AG09309 (cell line): ENCODE data around the gene PAK2.
A peak's percentile ranks its signal among the peaks of the same experiment; 100 is the strongest.
"Not testable (repeated sequence)": the region's sequence is repeated elsewhere in the genome, so short reads cannot be mapped to it uniquely, and the experiment has no call there.

ENCODE experiments used
- DNase-seq: peaks from one replicate; pipeline ENCODE4 v3.0.0-alpha.2; 2010; ENCODE audit warnings: low read depth
- H3K4me3 ChIP-seq: 2 replicates; pipeline ENCODE4 v1.5.1; 2011; ENCODE audit warnings: mild to moderate bottlenecking, low read depth, low read length, moderate library complexity; ENCODE audit not compliant: control insufficient read depth
- CTCF ChIP-seq: IDR thresholded peaks from 2 replicates; pipeline ENCODE4 v1.5.1; 2011; ENCODE audit warnings: mild to moderate bottlenecking, low read depth, low read length, inconsistent platforms; ENCODE audit not compliant: insufficient read depth, control insufficient read depth; ENCODE audit errors: missing control alignments

Gene PAK2

GRCh38 chr3:196867507-196868296, 128.0 kb downstream of the PAK2 start, which contains the start of gene SENP5:
Gene SENP5 (plus strand): TSS chr3:196867920. CDS start chr3:196885182, 17,262 bp downstream.
- DNase-seq: peak; percentile 39
- no peak for TF ChIP-seq CTCF
- peak within 1 kb of the TSS; percentile 80 for H3K4me3 ChIP-seq

- H3K4me3 ChIP-seq: peak overlapping the region; percentile 80
- no peak for DNase-seq
- no peak for TF ChIP-seq CTCF
Observed at GRCh38 chr3:196868297-196868661, 128.6 kb downstream of the PAK2 start.

GRCh38 chr3:196872316-196872715, 132.7 kb downstream of the PAK2 start:
- DNase-seq: no peak
- no peak for TF ChIP-seq CTCF

DNA sequence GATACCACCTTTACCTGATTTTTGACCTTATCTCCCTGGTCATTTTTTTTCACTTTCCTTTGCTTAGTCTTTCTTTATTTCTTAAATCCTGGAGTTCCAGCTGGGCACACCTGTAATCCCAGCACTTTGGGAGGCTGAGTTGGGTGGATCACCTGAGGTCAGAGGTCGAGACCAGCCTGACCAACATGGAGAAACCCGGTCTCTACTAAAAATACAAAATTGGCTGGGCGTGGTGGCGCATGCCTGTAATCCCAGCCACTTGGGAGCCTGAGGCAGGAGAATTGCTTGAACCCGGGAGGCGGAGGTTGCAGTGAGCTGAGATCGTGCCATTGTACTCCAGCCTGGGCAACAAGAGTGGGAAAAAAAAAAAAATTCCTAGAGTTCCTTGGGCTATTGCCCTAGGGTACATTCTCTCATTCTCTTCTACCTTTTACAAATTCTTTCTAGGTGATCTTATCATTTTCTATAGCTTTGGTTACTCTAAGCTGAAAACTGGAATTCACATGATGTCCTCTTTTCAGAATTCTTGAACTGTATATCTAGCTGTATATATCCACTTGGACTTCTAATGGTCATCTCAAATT, 134.9 kb downstream of the PAK2 start:
- H3K4me3 ChIP-seq, DNase-seq: not testable (repeated sequence)

More at GRCh38 chr3:196872316-196872715, 132.7 kb downstream of the PAK2 start:
- no peak overlapping the region for H3K4me3 ChIP-seq

GRCh38 chr3:196875258-196875657, 135.6 kb downstream of the PAK2 start:
- TF ChIP-seq CTCF: no peak
- DNase-seq: no peak
- H3K4me3 ChIP-seq: no peak overlapping the region
